ENCODE results near the gene MEAK7.
"Not testable (repeated sequence)": the region's sequence is repeated elsewhere in the genome, so short reads cannot be mapped to it uniquely, and the experiment has no call there.

MEAK7 gene

DNA sequence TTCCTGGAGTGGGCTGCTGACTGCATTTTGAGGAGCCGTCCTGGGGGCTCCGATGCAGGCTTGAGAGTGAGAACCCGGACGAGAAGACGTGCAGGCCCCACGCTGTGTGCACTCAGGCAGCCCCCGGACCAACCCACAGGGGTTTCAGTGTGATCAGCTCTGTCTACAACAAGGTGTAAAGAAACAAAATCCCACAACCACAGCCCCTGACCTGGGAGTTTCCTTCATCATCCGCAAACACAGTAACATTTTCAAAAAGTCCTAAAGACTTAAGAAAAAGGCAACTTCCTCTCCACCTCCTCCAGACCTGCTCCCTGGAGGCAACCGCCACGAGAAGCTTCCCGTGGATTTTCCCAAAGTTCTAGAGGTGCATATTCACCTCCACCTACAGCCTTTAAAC lies 15.4 kb upstream of the MEAK7 start:
- no peak overlapping the region for H3K4me3 ChIP-seq (replicated peaks in 1 of 2; ENCODE audit: low read depth in 2 of 2, low read length in 2 of 2)
- no peak for TF ChIP-seq CTCF (IDR thresholded peaks at IDR 0.05; ENCODE audit: low read depth, low read length)
- no peak for DNase-seq (ENCODE audit: low read depth in 2 of 2)

- no peak for TF ChIP-seq CTCF (IDR thresholded peaks at IDR 0.05; ENCODE audit: low read depth, low read length)
- DNase-seq (ENCODE audit: low read depth in 2 of 2) = no peak
- H3K4me3 ChIP-seq (replicated peaks in 1 of 2; ENCODE audit: low read depth in 2 of 2, low read length in 2 of 2) = no peak overlapping the region
These were observed 14.4 kb upstream of the MEAK7 start for GRCh38 chr16:84518804-84519341.

DNA sequence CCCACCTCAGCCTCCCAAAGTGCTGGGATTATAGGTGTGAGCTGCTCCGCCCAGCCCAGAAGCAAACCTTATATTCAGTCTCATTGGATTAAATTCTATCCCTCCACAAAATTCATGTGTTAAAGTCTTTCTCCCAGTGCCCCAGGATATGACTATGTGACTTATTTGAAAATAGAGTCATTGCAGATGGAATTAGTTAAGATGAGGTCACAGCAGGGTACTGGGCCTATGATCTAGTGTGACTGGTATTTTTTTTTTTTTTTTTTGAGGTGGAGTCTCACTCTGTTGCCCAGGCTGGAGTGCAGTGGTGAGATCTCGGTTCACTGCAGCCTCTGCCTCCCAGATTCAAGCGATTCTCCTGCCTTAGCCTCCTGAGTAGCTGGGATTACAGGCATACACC lies 13.8 kb upstream of the MEAK7 start:
- peak in 1 of 2 donors; percentile 79 for DNase-seq (ENCODE audit: low read depth in 2 of 2)

DNA sequence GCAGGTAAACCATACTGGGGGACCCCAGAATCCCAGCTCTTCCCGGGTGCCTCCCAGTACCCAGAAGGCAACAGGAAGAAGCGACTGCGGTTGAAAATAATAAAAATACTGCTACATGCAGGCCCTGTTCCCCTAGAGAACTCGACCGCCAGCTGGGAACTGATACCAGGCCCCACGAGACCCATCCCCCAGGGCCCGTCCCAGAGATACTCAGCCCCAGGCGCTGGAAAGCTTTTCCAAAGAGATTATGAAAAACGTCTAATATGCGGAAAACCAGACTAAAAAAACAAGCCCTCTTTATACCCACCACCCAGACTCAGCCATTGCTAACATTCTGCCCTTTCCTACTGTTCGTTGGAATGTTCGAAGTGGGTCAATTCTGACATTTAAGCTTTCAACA lies 12.9 kb upstream of the MEAK7 start:
- DNase-seq (ENCODE audit: low read depth in 2 of 2) = no peak

More for the DNA sequence above, 13.8 kb upstream of the MEAK7 start:
- not testable (repeated sequence) for H3K4me3 ChIP-seq (replicated peaks in 1 of 2; ENCODE audit: low read depth in 2 of 2, low read length in 2 of 2)

GRCh38 chr16:84514874-84515835 lies 10.7 kb upstream of the MEAK7 start:
- no peak for TF ChIP-seq CTCF (IDR thresholded peaks at IDR 0.05; ENCODE audit: low read depth, low read length)
- no peak for DNase-seq (ENCODE audit: low read depth in 2 of 2)
- H3K4me3 ChIP-seq (replicated peaks in 1 of 2; ENCODE audit: low read depth in 2 of 2, low read length in 2 of 2) = no peak overlapping the region

More for the DNA sequence above, 12.9 kb upstream of the MEAK7 start:
- no peak for TF ChIP-seq CTCF (IDR thresholded peaks at IDR 0.05; ENCODE audit: low read depth, low read length)
- H3K4me3 ChIP-seq (replicated peaks in 1 of 2; ENCODE audit: low read depth in 2 of 2, low read length in 2 of 2) = no peak overlapping the region

GRCh38 chr16:84514295-84514873 lies 9.9 kb upstream of the MEAK7 start:
- no peak for TF ChIP-seq CTCF (IDR thresholded peaks at IDR 0.05; ENCODE audit: low read depth, low read length)

GRCh38 chr16:84513666-84514065 lies 9.2 kb upstream of the MEAK7 start:
- no peak for DNase-seq (ENCODE audit: low read depth in 2 of 2)
- H3K4me3 ChIP-seq (replicated peaks in 1 of 2; ENCODE audit: low read depth in 2 of 2, low read length in 2 of 2) = no peak overlapping the region
- no peak for TF ChIP-seq CTCF (IDR thresholded peaks at IDR 0.05; ENCODE audit: low read depth, low read length)

More at GRCh38 chr16:84514295-84514873, 9.9 kb upstream of the MEAK7 start:
- no peak overlapping the region for H3K4me3 ChIP-seq (replicated peaks in 1 of 2; ENCODE audit: low read depth in 2 of 2, low read length in 2 of 2)
- DNase-seq (ENCODE audit: low read depth in 2 of 2) = no peak

Measured in cardiac fibroblast (primary cell).